GM12865 (cell line): ENCODE data around the gene ANKDD1B.

Experiments used
- DNase-seq: peaks from one replicate; pipeline ENCODE4 v3.0.0; 2010; ENCODE audit warnings: low read depth
- H3K4me3 ChIP-seq: 2 replicates; pipeline ENCODE4 v1.5.1; 2011; ENCODE audit warnings: mild to moderate bottlenecking, low read depth, low read length, control low read depth
- CTCF ChIP-seq: IDR thresholded peaks from 2 replicates; pipeline ENCODE4 v1.5.1; 2011; ENCODE audit warnings: low read length, control low read depth, low read depth, inconsistent platforms; ENCODE audit not compliant: insufficient read depth; ENCODE audit errors: missing control alignments

The ANKDD1B gene

DNA sequence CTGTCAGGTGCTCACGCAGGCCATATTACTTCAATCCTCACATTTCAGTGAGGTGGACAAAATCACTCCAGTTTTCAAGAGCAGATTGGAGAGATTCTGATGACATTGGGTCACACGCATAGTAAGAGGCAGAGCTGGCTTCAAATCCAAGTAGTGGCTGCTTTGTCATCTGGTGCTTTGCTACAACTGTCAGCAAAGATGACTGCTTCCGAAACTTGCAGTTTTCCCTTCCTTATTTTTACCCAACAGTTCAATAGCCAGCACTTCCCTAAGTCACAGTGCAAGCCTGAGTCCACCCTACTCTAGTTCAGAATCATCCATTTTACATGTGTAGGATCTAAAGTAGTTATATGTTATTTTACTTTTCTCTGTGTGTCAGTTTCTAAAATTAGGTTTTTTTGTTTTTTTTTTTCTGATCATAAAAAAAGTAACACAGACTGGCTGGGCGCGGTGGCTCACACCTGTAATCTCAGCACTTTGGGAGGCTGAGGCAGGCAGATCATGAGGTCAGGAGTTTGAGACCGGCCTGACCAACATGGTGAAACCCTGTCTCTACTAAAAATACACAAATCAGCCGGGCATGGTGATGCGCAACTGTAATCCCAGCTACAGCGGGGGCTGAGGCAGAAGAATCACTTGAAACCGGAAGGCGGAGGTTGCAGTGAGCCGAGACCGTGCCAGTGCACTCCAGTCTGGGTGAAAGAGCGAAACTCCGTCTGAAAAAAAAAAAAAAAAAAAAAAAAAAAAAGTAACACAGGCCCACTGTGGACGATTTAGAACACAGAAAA is 49.6 kb downstream of the ANKDD1B start:
- TF ChIP-seq CTCF, result no peak
- peak; percentile 82 for DNase-seq
- H3K4me3 ChIP-seq, result no peak overlapping the region

- TF ChIP-seq CTCF, result no peak
- DNase-seq, result no peak
Measured at GRCh38 chr5:75662061-75662460, 50.8 kb downstream of the ANKDD1B start.

GRCh38 chr5:75663579-75664284 is 52.5 kb downstream of the ANKDD1B start:
- no peak for TF ChIP-seq CTCF
- no peak overlapping the region for H3K4me3 ChIP-seq
- no peak for DNase-seq

More at GRCh38 chr5:75662061-75662460, 50.8 kb downstream of the ANKDD1B start:
- H3K4me3 ChIP-seq, result no peak overlapping the region

DNA sequence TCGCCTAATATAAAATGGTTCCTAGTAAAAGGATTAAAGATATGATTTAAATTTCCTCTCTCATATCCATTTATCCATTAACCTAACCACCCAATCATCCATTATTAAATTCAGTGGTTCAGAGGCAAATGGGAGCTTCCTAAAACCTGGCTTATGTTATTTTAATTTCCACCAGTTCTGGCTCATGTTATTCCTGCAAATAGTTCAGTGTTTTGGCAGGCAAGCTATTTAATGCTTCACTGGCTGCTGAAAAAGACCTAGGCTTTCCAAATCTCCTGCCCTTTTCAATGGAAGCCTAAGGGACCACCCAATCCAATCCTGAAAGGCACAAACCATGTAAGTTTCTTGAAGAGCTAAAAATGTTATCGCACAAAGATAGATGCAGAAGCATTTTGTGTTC is 53.7 kb downstream of the ANKDD1B start:
- no peak overlapping the region for H3K4me3 ChIP-seq
- DNase-seq, result no peak
- TF ChIP-seq CTCF, result no peak

DNA sequence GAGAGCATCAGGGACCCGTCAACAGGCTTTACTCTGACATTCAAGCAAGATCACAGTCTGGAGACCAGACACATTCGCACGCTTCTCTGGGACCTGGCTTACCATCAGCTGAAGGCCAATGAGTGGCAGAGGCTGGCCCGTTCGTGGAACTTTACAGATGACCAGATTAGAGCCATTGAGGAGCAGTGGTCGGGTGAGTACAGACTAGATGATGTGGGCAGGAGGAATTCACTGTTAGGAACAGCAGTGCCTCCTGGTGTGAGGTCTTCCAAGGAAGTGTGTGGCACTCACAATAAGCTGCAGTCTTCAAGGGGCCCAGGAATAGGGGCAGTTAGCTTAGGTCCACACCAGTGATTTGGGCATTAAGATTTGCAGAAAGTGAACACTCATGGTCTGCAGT is 55.5 kb downstream of the ANKDD1B start:
- no peak overlapping the region for H3K4me3 ChIP-seq
- TF ChIP-seq CTCF, result no peak
- DNase-seq, result no peak

GRCh38 chr5:75667586-75667985 is 56.3 kb downstream of the ANKDD1B start:
- H3K4me3 ChIP-seq, result no peak overlapping the region
- no peak for TF ChIP-seq CTCF
- no peak for DNase-seq
